GM23338 (cell line): Measurements from ENCODE around the gene EHD4.
A peak's percentile ranks its signal among the peaks of the same experiment; 100 is the strongest.

Source experiments
- CREB1 ChIP-seq: fragments of 250-450 bp; sonication (Bioruptor Pico); IDR thresholded peaks from 2 replicates; pipeline ENCODE4 v1.5.0; 2020; ENCODE audit warnings: low read depth, mild to moderate bottlenecking, moderate library complexity
- CTCF ChIP-seq, 2 experiments: fragments of 200-600 bp in 1 of 2; sonication (generic) in 1 of 2; conservative IDR thresholded peaks; 2 replicates each; pipeline versions ENCODE4 v1.5.1 to v1.6.1; 2016 to 2017; ENCODE audit warnings: antibody characterized with exemption in 2 of 2, low read depth in 2 of 2, mild to moderate bottlenecking in 2 of 2, moderate library complexity in 1 of 2
- EZH2 ChIP-seq: fragments of 200-600 bp; sonication (generic); IDR thresholded peaks from one replicate; pipeline ENCODE4 v1.8.0; 2017; ENCODE audit warnings: antibody characterized with exemption, mild to moderate bottlenecking, low read depth; ENCODE audit not compliant: unreplicated experiment
- EZH2phosphoT487 ChIP-seq: fragments of 200-600 bp; sonication (generic); IDR thresholded peaks from one replicate; pipeline ENCODE4 v1.8.1; 2018; ENCODE audit warnings: antibody characterized with exemption; ENCODE audit not compliant: unreplicated experiment
- POLR2AphosphoS5 ChIP-seq: IDR thresholded peaks from 2 replicates; pipeline ENCODE4 v1.6.1; 2016; ENCODE audit warnings: antibody characterized with exemption, low read depth
- REST ChIP-seq: IDR thresholded peaks from one replicate; pipeline ENCODE4 v1.6.1; 2018; ENCODE audit warnings: antibody characterized with exemption; ENCODE audit not compliant: unreplicated experiment

GRCh38 chr15:41972253-41973242, at the start of gene EHD4:
- TF ChIP-seq EZH2, result no peak
- TF ChIP-seq CTCF (conservative IDR thresholded peaks at IDR 0.05; ENCODE audit: low read depth in 2 of 2), result peak; percentile 20 to 44; a peak in 3 of 4 replicates
- peak; percentile 96 for TF ChIP-seq POLR2AphosphoS5
- no peak for TF ChIP-seq EZH2phosphoT487
- peak; percentile 93 for TF ChIP-seq CREB1 (CRISPR knock-in tag)
- peak; percentile 29 for TF ChIP-seq REST
